Right lobe of liver (tissue), 4 donors: ENCODE measurements around the gene BNIP2.

Experiments
- CTCF ChIP-seq, 4 donors: fragments of 200-600 bp in 3 of 4; fragments of 450-650 bp in 1 of 4; IDR thresholded peaks; one replicate each; pipeline versions ENCODE4 v1.5.1 to v1.8.0; 2016 to 2022; ENCODE audit warnings: antibody characterized with exemption in 4 of 4, mild to moderate bottlenecking in 2 of 4
- POLR2A ChIP-seq: fragments of 450-650 bp; IDR thresholded peaks from one replicate; pipeline ENCODE4 v1.6.1; 2017; ENCODE audit warnings: antibody characterized with exemption, mild to moderate bottlenecking
- donor health status: DM: no; HTN: no; CAD: no.
- donor health status: DM: no; HTN: no; CAD: no.
- donor health status: DM: no; HTN: yes; CAD: no.

DNA sequence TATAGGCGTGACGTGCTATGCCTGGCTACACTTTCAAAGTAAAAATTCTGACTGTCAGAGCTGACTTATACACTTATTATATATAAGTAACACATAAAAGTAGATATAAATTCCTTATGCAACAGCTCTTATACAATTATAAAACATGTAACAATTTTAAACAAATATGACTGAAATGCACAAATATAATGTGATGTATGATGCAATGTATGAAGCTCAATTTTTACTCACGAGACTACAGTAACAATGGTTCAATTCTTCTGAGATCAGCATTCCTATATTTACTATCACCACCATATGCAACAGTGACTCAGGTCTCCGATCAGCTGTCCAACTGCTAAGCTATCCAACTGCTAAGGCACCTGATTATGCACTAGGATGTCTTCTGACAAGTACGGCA lies 8.2 kb downstream of the BNIP2 start:
- TF ChIP-seq CTCF (IDR thresholded peaks at IDR 0.05) (no peak), POLR2A (no peak)
